22Rv1 (cell line): ENCODE results near the gene DNAJB14.

Source experiments
- ZFX ChIP-seq: fragments of 450-650 bp; IDR thresholded peaks from 2 replicates; pipeline ENCODE4 v1.6.1; 2017; ENCODE audit warnings: antibody characterized with exemption, borderline replicate concordance
- TF ChIP-seq, protein P1 (sequence below): fragments of 450-650 bp; IDR thresholded peaks from 2 replicates; pipeline ENCODE4 v1.5.1; 2017; ENCODE audit warnings: mild to moderate bottlenecking

DNA sequence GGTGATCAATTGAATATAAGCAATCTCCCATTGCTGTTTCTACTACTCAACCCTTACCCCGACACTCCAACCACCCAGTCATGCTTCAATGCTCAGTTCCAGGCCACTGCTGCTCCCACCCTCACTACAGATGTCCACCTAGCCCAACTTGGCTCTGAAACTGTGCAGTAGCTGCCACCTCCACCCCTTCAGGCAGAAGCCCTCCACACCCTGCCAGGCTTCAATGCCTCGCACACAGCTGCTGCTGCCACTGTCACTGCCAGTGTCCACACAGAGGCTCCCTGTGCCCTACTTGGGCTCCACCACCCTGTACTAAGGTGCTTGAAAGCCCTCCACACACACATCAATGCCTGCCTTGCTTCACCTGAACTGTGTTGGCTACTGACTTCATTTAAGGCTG is 86.8 kb downstream of the DNAJB14 start:
- TF ChIP-seq, protein P1, sequence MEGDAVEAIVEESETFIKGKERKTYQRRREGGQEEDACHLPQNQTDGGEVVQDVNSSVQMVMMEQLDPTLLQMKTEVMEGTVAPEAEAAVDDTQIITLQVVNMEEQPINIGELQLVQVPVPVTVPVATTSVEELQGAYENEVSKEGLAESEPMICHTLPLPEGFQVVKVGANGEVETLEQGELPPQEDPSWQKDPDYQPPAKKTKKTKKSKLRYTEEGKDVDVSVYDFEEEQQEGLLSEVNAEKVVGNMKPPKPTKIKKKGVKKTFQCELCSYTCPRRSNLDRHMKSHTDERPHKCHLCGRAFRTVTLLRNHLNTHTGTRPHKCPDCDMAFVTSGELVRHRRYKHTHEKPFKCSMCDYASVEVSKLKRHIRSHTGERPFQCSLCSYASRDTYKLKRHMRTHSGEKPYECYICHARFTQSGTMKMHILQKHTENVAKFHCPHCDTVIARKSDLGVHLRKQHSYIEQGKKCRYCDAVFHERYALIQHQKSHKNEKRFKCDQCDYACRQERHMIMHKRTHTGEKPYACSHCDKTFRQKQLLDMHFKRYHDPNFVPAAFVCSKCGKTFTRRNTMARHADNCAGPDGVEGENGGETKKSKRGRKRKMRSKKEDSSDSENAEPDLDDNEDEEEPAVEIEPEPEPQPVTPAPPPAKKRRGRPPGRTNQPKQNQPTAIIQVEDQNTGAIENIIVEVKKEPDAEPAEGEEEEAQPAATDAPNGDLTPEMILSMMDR, result no peak
- no peak for TF ChIP-seq ZFX
